Kidney epithelial cell (primary cell): ENCODE measurements around the gene SLC8A1. TPM values are rescaled to one million over a fixed set of nuclear protein-coding genes. Genes with fewer than 3 reads are reported as not detected.

ENCODE experiments used
- DNase-seq: peaks from one replicate; pipeline ENCODE4 v3.0.0-alpha.2; 2010; ENCODE audit warnings: low read depth
- H3K27me3 ChIP-seq: 2 replicates; pipeline ENCODE4 v1.6.0; 2011; ENCODE audit warnings: low read length; ENCODE audit not compliant: control insufficient read depth, insufficient read depth
- H3K36me3 ChIP-seq: 2 replicates; pipeline ENCODE4 v1.5.1; 2011; ENCODE audit warnings: low read length; ENCODE audit not compliant: control insufficient read depth, insufficient read depth
- H3K4me3 ChIP-seq: 2 replicates; pipeline ENCODE4 v1.5.1; 2011; ENCODE audit warnings: low read depth, mild to moderate bottlenecking, control low read depth, low read length
- total RNA-seq: library from RNA; depleted of rRNA; stranded (reverse); fragments of >200 nt; gene quantifications from 2 replicates; pipeline ENCODE4 v1.2.3, GENCODE V29; 2015
- TF ChIP-seq, protein P1 (sequence below): IDR thresholded peaks from 2 replicates; pipeline ENCODE4 v1.5.1; 2011; ENCODE audit warnings: mild to moderate bottlenecking, moderate library complexity, low read length, control low read depth, inconsistent platforms; ENCODE audit not compliant: insufficient read depth, poor library complexity, severe bottlenecking

The SLC8A1 gene
- total RNA-seq, 1 donor from 2014 or later: 3.2 TPM

- Histone ChIP-seq H3K27me3 (no peaks in the 10 kb centered on the region), H3K4me3 (no peak overlapping the region), H3K36me3 (no peaks in the 10 kb centered on the region)
- no peak for DNase-seq
- TF ChIP-seq, protein P1, sequence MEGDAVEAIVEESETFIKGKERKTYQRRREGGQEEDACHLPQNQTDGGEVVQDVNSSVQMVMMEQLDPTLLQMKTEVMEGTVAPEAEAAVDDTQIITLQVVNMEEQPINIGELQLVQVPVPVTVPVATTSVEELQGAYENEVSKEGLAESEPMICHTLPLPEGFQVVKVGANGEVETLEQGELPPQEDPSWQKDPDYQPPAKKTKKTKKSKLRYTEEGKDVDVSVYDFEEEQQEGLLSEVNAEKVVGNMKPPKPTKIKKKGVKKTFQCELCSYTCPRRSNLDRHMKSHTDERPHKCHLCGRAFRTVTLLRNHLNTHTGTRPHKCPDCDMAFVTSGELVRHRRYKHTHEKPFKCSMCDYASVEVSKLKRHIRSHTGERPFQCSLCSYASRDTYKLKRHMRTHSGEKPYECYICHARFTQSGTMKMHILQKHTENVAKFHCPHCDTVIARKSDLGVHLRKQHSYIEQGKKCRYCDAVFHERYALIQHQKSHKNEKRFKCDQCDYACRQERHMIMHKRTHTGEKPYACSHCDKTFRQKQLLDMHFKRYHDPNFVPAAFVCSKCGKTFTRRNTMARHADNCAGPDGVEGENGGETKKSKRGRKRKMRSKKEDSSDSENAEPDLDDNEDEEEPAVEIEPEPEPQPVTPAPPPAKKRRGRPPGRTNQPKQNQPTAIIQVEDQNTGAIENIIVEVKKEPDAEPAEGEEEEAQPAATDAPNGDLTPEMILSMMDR: no peak
Measured at GRCh38 chr2:40062381-40062780, 389.5 kb downstream of the SLC8A1 start.

DNA sequence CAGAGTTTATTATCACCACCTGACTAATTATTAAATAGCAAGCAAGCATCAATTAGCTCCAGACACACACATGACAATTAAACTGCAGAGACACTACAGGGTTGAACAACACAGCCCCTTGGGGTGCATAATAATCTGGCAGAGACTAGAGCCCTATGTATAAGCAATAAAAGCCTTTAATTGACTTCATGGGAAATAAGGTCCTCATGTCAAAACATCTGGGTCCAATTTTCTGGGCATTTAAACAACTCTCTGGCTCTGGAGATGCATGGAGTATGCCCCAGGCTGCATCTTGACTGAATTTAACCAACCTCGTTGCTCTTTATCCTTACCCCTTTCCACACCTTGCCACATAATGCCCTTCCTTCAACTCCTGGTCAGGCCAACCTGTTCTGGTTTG lies 402.1 kb downstream of the SLC8A1 start:
- Histone ChIP-seq H3K4me3 (no peak overlapping the region), H3K27me3 (no peaks in the 10 kb centered on the region), H3K36me3 (no peaks in the 10 kb centered on the region)
- DNase-seq: no peak
- TF ChIP-seq, protein P1: no peak

DNA sequence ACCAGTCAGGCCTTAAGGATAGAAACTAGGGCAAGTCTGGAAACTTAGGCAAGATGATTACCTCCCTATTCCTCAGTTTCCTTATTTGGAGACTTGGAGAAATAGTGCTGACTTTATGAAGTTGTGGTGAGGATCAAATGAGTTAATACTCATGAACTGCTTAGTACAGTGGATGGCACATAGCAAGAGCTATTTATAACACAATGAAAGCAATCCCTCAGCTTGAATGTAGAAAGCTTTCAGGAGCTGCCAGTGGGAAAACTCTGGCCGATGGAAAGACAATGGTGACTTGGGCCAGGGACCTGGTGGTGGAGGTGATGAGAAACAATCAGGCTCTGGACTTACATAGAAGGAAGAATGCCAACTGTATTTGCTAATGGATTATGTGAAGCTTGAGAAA lies 403.4 kb downstream of the SLC8A1 start:
- TF ChIP-seq, protein P1: no peak
- H3K4me3 ChIP-seq: no peak overlapping the region
- DNase-seq: no peak
- H3K27me3 ChIP-seq: no peaks in the 10 kb centered on the region
- H3K36me3 ChIP-seq: no peaks in the 10 kb centered on the region

DNA sequence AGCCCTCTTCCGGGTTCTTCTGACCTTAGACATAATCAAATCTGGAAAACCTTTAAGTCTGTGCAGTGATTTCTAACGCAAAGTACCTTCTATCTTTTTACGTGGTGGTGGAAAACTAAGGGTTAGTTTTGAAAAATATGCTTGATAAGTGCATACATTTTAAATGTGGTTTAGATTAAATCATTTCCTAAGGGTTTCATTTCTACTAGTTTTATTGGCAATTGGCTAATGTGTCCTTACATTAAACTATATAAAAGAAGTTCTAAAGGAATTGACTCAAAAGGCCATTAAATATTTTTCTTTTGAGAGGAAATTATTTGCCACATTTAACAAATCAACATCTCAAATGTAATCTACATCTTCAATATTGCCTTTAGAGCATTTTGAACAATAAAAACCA lies 404.5 kb downstream of the SLC8A1 start:
- H3K4me3 ChIP-seq: no peak overlapping the region
- DNase-seq: no peak
- TF ChIP-seq, protein P1: no peak
- no peaks in the 10 kb centered on the region for H3K27me3 ChIP-seq
- no peaks in the 10 kb centered on the region for H3K36me3 ChIP-seq
